ENCODE measurements around the gene ADGRA3.

The ADGRA3 gene

DNA sequence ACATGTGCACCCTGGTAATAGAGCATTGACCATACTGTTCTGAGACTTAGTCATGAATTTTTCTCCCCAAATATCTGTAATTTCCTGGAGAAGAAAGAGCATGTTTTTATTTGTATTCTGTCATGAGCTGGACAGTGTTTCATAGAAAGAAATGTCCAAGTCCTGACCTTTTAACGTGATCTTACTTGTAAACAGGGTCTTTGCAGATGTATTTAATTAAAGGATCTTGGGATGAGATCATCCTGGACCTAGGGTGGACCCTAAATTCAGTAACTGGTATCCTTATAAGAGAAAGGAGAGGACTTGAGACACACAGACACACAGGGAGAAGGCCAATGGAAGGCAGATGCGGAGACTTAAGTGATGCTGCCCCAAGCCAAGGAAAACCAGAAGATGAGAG is 3.6 kb downstream of the ADGRA3 start:
- no peak for DNase-seq (ENCODE audit: low read depth)

DNA sequence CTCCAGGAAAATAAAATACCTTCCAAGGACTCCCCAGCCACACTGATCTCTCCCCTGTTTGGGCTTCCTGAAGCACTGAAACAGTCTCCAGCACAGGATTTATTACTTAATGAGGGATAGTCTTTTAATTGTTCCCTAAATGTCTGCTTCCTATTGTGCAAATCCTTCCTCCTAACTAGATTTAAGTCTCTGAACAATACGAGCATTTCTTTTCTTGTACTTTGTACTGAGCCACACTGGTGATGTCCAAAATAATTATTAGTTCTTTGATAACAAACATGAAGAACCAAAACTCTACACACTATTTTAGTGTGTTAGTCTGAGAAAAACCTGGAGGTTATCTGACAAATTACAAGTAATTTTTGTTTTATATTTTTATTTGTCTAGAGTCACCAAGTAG is 5.1 kb downstream of the ADGRA3 start:
- no peak for DNase-seq (ENCODE audit: low read depth)

DNA sequence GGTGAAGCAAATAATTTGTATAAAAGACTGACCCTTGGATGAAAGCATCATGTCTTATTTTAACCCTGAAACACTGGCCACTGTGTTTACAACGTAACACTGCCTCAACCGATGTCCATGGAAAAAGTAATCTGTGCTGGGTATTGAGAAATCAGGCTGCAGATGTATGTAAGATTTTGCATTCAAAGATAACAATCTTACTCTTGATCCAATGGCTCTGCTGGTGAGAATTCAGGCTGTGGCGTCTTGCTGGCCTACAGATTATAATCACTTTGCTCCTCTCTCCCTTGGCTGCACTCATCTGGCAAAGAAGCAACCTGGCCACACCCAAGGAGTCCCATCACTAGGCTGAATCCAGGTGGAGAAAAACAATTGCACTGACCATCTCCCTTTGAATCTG is 7.5 kb downstream of the ADGRA3 start:
- no peak for DNase-seq (ENCODE audit: low read depth)

DNA sequence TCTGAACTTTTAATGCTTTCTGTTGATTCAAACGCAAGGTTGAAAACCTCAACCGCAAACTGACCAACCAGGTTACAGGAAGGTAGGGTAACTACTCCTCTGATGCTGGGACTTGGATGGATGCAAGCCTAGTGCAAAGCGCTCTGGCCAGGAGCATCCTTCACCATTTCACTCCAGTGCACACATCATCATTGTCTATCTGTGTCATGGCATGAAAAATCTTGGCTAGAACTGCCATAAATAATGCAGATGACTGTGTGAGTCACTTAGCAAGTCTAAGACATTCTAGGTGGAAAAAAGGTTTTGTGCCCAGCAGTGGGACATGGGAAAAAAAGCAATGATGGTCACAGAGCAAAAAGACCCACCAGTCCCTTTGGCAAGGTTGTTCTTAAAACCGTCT is 10.9 kb downstream of the ADGRA3 start:
- DNase-seq (ENCODE audit: low read depth), result no peak

DNA sequence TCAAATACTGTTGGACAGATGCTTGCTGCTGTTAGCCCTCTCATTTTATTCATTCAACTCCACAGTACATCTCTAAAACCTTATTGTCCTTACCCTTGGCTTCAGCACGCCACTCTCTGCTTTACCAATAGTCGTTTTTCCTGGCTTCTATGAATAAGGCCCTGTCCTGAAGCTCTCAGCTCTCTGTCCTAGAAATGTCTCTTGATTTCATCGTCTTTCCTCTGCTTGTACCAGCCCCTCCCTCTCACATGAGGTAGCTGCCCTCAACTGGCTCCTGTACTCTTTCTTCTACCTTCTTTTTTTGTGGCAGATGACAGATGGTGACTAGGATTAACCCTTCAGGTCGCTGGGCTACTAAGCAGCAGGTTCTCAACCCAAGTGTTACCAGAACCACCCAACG is 11.4 kb downstream of the ADGRA3 start:
- no peak for DNase-seq (ENCODE audit: low read depth)

DNA sequence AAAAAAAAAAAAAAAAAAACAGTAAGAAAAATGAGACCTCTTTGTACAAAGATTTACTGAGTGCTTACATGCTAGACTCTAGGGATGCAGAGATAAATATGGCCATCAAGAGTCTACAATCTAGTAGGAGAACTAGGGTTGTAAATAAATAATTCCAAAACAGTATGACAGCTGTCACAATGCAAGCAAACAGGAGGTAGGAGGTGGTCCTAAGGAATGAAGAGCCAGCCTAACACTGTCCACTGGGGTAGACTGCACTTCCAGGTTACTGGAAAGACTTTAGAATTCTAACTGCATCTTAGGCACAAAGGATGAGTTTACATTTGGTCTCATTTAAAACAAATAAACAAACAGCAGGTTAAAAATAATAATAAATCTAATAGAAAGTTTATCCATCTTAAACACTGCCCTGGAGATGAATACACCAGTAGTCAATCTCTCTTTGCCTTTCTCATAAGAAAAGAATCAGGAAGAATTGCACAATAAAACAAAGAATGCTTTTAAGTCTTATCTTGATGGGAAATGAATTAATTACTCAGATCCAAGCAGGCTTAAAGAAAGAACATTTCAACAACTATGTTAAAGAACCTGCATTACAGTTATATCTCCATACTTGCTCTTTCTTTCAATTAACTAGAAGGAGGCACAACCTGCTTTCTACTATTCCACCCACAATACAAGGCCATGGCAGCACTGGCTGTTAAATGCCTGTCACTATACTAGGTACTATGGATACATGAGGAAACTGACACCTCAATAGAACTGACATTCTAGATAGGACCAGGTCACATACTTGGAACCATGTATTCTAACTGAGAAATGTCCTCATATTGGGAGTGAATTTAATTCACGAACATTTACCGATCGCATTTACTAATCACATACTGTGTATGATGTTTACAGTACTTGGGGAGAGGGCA is 12.7 kb downstream of the ADGRA3 start:
- DNase-seq (ENCODE audit: low read depth), result no peak

DNA sequence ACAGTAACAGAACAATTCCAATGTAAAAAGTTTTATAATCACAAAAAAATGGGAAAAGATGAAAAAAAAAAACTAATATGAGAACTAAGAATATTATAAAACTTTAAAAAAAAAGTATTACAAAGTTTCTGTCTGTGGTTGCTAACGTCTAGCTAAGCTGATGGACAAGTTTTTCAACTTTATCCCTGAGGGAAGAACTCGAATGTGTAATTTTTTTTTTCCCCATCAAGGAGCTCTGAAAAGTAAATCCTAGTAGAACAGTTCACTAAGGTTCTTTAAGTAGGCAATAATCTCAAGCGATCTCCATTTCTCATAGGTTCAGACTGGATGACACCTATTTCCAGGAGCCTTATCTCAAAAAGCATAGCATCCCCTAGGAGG is 14.2 kb downstream of the ADGRA3 start:
- DNase-seq (ENCODE audit: low read depth), result no peak

DNA sequence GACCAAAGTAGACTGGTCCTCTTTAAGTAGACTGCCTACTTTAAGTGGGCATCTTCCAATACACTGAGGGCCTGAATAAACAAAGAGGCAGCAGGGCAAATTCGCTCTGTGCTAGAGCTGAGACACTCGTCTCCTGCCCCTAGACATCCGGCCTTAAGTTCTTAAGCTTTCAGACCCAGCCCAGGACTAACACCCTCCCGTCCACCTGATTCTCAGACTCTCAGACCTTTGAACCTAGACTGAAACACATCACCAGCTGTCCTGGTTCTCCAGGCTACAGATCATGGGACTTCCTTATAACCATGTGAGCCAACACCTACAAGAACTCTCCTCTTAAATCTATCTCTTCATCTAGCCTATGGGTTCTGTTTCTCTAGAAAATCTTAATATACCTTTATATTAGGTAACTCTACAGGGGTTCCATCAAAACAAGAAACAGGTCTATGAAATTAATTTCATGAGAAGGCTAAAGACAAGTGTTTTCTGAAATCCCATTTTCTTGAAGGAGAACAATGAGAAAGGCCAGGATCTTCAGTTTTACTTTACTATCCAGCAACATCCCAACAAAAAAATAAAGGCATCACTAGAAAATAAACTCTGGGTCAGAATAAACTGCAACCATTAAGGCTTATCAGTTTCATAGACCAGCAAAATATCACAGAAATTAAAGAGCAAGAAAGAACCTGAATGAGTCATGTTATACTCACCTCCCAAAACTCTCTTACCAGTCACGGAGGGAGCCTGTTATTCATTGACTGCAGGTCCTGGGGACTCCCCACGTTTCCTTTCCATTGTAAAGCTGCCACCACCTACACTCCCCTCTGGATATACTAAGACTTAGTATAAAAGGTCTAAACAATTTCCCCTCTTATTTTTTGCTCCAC is 14.8 kb downstream of the ADGRA3 start:
- DNase-seq (ENCODE audit: low read depth), result no peak

DNA sequence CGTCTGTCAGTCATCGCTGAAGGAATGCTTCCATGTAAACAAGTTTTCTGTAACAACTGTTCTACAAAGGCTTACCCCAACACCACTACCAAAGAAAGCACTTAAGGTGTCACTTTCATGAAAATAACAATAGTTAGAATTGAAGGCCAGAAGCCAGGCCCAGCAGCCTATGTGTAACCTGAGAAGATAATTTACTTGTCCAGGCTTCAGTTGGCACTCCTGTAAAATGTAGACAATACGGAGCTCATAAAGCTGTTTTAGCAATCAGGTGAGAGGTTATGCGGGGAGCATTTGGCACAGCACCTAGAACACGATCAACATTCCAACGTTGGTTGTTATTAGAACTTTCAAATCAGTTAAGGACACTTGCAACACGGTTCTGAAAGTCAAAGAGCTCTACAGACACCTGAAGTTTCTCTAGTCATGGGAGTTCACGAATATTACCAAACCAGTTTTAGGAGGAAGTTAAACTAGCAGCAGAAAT is 15.7 kb downstream of the ADGRA3 start:
- DNase-seq (ENCODE audit: low read depth), result no peak

DNA sequence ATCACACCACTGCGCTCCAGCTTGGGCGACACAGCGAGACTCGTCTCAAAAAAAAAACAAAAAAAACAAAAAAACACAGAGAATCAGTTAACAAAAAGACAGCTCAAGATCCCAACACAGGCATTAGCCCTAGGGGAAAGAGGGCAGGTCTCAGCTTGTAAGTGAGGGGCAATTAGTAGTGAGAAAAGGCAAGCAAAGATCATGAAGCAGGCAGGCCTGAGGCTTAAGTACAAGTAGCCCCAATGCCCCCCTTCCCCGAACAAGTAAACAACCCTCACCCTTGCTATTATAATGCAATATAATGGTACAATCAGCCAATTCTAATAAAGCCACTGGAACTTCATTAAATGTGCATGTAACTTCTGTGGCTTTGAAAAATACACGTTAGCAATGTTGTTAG is 17.0 kb downstream of the ADGRA3 start:
- DNase-seq (ENCODE audit: low read depth), result no peak

DNA sequence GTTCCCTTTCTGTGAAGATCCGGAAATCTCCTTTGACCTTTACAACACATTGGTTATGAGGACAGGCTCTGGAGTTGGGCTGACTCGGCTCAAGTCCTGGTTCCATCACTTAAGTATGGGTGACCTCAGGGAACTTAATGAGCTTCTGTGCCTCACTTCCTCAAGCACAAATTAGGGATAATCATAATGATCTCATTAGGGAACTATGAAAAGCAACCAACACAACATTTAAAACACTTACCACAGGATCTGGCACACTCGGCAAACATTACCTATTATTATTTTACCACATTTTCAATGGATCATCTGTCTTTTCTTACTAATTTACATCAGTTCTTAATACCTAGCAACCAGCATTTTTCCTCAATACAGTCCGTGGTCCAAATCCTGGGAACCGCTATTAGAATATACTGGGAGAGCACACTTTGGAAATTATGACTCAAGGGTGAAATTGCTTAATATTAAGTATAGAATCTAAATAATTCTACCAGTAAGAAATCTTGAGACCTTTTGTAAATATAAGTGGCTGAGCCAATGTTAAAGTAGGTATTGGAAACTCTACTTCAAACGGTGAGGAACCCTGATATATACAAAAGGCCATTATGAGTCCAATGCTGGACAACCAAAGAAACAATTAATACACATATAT is 19.6 kb downstream of the ADGRA3 start:
- DNase-seq (ENCODE audit: low read depth), result no peak

DNA sequence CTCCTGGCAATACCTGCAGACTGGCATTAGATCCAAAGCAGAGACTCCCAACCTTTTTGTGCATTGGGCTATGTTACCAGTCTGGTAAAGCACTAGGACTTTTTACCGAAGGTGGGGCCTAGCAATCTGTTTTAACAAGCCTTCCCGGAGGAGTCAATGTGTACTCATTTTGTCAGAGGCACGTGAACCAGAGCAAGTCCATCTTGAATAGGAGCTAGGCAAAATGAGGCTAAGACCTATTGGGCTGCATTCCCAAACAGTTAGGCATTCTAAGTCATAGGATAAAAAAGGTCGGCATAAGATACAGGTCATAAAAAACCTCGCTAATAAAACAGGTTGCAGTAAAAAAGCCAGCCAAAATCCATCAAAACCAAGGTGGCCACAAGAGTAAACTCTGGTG is 22.3 kb downstream of the ADGRA3 start:
- DNase-seq (ENCODE audit: low read depth), result no peak

DNA sequence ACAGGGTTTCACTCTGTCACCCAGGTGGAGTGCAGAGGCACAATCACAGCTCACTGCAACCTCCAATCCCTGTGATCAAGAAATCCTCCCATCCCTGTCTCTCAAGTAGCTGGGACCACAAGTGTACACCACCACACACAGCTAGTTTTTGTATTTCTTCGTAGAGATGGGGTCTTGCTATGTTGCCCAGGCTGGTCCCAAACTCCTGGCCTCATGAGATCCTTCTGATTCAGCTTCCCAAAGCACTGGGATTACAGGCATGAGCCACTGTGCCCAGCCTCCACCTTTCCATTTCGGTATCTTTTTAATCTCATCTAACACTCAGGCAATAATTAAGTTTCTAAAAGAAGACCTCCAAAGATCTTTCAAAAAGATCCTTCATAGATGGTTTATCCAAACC is 22.9 kb downstream of the ADGRA3 start:
- DNase-seq (ENCODE audit: low read depth), result no peak

DNA sequence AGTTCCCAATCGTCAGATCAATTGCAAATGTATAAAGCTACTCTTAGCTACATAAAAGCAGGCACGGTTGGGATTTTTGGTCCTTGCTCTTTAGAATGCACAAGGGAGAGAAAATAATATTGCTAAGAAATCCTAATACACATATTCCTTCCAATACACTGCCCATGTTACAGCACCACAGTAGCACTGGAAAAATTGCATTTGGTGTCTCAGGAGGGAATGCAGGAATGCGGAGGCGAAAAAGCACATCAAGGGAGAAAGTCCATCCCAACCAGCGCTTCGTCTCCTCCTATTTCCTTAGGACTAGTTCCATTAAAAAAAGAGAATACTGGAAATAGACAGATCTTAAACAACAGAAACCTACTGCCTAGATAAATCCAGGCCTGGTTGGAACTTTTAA is 23.9 kb downstream of the ADGRA3 start:
- DNase-seq (ENCODE audit: low read depth), result no peak

DNA sequence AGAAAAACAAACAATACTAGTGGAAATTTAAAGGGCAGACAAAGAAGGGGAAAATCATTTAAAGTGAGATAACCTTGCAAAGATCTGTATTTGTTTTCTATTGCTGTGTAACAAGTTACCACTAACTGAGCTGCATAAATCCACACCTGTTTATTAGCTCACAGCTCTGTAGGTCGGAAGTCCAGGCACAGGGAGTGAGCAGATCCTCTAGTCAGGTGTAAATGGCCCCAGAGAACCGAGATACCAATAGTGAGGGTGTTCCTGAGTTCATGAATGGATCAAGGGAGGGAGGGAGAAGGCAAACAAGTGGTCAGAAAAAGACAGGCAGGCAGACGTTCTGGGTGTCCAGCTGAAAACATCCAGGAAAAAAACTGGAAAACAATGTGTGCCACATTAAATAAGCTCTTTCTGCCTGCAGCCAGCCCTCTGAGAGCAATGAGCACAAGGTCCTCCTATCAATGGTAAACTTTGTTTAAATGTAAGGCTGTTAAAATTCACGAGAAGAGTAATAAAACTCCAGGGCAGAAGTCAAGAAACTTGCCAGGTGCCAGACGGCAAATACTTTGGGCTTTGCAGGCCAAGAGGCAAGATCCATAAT is 25.0 kb downstream of the ADGRA3 start:
- no peak for DNase-seq (ENCODE audit: low read depth)

DNA sequence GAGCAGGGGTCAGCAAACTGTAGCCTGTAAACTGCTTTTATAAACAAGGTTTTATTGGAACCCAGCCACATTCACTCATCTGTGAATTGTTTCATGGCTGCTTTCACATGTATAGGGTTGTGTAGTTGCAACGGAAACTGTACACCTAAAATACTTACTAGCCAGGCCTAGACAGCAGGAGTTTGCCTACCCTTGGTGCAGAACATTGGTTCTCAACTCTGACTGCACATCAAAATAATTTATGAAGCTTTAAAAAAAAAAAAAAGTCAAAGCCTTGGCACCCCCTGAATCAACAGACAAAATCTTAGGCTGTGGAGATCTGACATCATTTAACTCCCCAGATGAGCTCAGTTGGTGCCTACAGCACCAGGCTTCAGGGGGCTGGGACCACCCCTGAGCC is 27.8 kb downstream of the ADGRA3 start:
- DNase-seq (ENCODE audit: low read depth), result no peak

DNA sequence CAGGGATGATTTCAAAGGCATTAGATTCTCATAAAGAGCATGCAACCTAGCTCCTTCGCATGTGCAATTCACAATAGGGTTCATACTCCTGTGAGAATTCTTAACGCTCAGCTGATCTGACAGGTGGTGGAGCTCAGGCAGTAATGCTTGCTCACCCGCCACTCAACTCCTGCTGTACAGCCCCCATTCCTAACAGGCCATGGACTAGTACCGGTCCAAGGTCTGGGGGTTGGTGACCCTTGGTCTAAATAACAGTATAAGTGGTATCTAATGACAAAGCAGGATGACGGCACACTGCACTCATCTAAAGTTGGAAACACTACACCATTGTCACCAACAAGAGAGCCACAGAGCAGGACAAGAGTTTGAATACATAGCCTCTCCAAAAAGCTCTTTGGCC is 28.5 kb downstream of the ADGRA3 start:
- DNase-seq (ENCODE audit: low read depth), result no peak

DNA sequence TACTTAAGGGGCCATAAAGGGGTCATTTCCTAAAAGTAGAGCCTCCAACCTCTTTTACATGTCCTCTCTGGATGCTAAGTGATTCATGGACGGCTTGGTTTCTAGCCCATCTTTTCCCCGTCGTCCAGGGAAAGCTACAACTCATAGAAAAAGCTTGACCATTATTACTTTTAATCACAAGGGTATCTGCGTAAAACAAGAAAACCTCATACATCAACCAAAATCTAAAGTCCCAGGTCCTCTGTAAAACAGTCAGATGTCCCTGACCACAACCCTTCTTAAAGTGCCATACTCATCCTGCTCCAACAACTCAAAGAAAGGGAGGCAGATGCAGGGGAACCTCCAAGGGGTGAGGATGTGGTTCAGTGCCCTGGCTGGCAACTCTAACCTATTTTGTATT is 29.6 kb downstream of the ADGRA3 start:
- DNase-seq (ENCODE audit: low read depth), result no peak

DNA sequence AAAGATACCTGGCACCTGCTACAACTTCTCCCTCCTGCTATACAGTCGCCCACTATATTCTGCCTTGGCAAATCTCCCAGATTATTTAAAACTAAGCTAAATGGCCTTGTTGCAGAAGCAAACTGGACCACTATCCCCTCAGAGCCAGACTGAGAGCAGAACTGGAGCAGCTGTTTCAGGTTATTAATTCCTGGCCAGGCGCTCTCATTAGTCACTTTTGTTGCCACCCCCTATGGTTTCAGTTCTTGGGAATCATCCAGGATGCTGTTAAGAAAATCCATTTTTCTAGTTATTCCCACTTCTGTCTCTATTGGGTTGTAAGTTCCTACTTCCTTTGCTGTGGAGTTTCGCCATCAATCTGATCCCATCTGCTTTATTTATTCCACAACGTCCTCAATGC is 30.1 kb downstream of the ADGRA3 start:
- DNase-seq (ENCODE audit: low read depth), result no peak

DNA sequence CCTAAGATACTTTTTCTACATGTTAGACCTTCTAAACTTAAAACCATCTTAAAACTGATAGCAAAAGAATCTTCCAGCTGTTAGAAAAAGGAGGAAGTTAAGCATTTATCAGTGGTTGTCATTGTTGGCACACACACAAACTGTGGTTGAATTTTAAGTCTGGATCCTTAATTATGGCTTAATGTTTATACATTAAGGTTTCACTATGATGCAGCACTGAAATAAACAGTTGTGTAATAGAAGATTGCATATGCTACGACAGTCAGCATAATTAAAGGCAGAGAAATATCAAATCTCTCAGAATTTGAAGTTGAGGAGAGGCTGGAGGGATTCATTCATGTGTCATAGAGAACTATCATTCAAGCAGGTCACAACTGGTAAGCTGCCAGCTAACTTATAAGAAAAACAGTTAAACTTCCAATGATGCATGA is 32.3 kb downstream of the ADGRA3 start:
- no peak for DNase-seq (ENCODE audit: low read depth)

DNA sequence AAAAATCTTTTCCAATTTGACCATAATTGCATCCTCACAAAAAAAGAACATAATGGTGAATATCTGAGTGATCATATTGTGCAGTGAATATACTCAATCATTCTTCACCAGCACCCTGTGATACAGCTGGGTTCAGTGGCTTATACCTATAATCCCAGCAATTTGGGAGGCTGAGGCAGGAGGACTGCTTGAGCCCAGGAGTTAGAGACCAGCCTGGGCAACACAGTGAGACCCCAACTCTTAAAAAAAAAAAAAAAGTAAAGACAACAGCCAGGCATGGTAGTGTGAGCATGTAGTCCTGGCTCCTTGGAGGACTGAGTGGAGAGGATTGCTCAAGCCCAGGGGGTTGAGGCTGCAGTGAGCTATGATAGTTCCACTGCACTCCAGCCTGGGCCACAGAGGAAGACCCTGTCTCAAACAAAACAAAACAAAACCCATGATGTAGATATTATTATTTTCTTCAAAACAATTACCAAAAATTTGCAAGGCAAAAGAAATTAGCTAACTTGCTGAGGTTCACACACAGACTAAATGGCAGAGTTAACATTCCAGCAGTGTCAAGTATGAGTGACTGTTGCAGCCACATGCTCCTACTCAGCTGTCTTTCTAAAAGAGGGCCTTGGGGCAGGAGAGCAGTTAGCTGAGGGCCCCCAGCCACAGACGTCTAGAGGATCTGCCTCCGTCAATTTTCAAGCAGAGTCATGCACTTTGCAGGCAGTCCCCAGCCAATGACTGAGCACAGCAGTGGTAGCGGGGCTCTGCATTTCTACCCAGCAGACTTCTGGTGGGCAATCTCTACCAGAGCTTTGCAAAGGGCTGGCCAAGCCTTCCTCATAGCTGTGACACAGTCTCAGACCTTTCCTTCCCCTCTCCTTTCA is 33.4 kb downstream of the ADGRA3 start:
- DNase-seq (ENCODE audit: low read depth), result no peak

All from CMK (cell line).